GM21423 (cell line): Measurements from ENCODE around the gene MADCAM1.

Source experiments
- ATAC-seq: cut with Tn5 transposase; IDR thresholded peaks from one replicate; pipeline ENCODE4 v1.9.1; 2021; ENCODE audit warnings: mild to moderate bottlenecking, moderate library complexity; ENCODE audit not compliant: unreplicated experiment

Gene MADCAM1

DNA sequence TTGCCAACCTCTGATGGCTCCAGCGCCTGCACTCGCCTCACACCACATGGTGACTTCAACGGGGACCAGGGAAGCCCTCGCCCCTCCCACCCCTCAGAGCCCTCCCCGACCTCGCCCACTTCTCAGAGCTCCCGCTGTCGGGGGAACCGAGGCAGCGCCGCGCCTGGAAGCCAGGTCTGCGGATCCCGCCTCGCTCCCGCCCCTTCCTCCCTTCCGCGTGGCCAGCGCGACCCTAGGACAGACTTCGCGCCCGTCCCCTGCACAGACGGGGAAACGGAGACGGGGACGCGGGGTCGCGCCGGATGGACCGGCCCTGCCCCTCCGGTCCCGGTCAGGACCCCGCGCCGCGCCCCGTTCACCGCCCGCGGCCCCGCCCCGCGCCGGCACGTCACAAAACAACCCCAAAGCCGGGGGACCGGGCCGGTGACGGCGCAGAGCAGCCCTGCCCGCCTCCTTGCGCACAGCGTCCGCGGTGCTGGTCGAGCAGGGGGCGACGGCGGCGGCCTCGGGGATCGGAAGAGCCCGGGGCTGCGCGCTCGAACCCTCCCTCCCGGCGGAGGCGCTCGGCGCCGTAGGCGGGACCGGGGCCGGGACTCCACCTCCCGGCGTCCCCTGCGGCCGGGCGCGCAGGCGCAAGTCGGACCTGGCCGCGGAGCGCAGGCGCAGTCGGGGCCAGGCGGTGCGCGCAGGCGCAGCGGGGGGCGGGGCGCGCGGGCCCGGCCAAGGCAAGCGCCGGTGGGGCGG lies 34.9 kb downstream of the MADCAM1 start:
- ATAC-seq: peak; percentile 65

DNA sequence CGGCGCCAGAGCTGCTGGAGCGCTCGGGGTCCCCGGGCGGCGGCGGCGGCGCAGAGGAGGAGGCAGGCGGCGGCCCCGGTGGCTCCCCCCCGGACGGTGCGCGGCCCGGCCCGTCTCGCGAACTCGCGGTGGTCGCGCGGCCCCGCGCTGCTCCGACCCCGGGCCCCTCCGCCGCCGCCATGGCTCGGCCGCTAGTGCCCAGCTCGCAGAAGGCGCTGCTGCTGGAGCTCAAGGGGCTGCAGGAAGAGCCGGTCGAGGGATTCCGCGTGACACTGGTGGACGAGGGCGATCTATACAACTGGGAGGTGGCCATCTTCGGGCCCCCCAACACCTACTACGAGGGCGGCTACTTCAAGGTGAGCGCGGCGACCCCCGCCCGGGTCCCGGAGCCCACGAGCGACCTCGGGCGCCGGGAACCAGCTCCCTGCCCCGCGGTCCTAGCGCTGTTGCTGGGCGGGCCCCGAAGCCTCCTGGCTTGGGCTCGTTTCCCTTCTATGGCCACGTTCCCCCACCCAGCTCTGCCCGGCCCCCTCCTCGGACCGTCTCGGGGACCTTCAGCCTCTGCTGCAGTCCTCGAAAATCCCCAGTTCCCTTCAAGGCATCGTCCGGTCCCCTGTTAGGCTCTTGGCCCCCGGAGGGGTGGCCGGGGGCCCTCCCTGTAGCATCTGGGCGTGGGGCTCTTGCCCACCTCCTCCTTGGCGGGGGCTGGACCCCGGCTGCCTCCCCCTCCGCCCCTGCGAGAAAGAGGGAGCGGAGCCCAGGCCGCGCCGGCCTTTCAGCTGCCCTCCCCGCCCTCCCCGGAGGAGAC lies 35.7 kb downstream of the MADCAM1 start, which contains the start of gene CDC34:
Gene CDC34, plus strand, starts transcription at position 8 of the 808 bp plus-strand sequence. Its CDS starts 172 bp downstream, at position 180.
- no peak for ATAC-seq

DNA sequence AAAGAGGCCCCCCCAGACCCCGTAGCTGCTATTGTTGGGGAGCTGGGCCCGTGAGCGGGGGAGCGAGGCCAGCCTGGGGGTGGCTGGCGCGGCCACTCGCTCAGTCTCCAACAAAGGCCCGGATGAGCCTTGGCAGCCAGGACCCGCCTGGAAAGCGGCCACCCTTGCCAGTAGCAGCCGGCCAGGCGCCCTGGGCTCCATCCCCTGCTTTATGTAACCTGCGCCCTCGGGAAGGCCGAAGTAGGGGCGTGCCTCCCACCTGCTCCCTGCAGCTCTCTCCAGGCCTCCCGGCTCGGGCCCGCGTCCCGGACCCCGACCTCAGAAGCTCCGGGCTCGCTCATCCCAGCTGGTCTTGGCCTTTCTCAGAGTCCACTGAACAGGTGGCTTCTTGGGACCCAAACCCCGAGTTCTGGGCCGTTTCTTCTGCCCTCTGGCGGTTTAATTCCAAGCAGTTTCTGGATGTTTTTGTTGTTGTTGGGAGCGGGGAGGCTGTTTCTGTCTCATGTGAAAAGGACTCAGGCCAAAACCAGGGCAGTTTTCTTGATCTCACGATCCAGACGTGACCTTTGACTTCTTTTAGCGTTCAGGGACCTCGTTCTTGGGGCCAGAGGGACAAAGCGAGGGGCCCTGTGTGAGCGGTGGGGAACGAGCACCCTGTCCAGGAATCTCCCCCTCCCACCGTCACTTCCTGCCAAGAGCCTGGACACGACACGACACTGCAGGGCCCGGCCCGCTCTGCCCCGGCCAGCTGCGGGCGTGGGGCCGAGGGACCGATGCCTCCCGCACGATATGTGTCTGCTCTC lies 36.5 kb downstream of the MADCAM1 start:
- ATAC-seq: no peak

DNA sequence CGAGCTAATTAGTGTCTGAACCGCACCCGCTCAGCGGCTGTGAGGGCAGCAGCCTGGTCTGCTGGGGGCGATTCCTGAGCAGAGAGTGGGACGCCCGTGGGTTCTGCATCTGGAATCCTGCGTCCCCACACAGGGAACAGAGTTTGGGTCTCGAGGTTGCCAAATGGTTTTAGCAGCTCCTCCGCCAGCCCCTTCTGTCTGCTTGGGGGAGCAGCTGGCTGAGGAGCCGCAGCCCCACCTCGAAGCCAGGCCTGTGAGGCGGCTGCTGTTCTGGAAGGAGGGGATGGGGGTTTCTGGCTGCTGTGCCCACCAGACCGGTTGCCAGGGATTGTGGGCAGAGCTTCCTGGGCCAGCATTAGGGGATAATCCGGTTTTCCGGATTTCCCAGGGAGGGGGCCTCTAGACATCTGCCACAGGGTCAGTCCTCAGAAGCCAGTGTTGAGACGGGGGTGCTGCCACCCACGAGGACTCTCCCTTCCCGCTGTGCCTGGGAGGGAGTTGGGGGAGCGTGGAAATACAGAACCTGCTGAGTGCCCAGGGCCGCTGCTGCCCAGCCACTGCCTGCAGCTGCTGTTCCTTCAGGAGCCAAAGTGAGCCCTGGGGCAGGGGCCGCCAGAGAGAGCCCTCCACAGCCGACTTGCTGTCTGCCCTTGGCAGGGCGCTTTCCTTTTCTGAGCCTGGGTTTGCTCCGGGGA lies 37.2 kb downstream of the MADCAM1 start:
- ATAC-seq: no peak

DNA sequence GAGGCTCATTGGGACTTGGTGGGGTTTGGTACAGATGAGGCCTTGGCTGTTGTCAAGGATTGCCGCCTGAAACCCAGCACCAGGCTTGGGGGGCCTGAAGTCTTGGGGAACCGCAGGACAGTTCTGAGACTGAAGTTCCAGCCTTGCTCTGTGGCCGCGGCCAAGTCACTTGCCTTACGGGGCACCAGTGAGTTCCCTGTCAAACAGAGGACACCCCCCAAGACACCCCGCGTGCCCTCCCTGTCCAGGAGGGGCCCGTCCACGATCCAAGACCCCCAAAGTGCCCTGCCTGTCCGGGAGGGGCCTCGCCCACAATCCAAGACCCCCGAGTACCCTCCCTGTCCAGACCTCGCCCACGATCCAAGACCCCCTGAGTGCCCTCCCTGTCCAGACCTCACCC lies 37.8 kb downstream of the MADCAM1 start:
- no peak for ATAC-seq

DNA sequence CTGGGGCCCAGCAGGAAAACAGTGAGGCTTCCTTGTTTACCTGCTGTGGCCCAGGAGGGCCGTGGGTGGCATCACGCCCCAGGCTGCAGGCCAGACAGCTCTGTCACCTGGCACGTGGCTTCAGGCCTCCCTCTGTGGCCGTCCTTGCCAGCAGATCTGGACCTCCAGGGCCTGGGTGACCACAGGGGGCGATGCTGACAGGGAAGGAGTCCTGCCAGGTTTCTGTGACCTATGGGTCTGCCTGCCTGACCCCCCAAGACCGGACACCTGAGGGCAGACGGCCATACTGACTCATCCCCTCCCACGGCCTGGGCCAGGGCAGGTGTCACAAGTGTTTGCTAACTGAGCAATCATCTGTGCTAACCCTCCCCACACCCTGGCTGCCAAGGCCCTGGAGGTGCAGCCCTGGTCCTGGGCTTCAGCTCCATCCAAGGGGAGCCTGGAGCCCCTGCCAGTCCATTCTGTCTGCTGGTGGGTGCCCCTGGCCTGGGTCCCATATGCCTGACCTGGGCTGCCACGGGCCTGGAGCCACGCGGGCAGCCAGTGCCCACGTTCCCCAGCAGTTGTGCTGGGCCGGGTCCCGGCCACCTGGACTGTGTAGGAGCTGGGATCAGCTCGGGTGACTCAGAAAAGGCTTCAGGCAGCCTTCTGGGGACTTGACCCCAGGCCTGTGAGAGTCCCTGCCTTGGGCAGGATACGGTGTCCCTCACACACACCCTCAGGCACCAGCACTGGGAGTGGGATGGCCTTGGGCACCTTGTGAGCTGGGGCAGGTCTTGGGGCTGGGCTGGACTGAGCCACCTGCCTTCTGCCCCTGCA lies 38.9 kb downstream of the MADCAM1 start:
- ATAC-seq: no peak

DNA sequence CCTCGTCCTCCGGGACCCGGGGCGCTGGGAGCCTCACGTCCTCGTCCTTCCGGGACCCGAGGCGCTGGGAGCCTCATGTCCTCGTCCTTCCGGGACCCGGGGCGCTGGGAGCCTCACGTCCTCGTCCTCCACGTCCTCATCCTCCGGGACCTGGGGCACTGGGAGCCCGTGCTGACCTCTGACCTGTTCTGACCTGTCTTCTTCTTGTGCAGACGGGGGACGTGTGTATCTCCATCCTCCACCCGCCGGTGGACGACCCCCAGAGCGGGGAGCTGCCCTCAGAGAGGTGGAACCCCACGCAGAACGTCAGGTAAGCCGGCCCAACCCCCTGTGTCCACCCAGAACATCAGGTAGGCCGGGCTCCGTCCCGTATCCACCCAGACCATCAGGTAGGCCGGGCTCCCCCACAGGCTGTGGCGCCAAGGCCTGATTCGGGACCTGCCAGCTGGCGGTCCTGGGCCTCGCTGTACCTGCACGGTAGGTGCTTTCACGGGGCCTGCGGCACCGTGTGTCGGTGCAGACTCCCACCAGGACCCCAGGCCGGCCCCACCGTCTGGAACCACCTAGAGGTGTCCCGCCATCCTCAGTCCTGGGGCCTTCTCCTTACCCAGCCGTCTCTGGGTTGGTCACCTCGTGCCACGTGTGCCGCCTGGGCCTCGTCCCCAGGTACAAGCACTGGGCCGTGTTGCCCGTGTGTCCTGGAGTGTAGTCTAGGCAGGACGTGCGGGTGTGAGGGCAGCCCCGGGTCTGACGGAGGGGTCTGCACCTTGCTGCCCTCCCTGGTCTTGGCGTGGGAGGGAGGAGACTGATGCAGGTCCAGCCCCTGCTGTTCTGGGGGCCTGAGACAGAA lies 40.0 kb downstream of the MADCAM1 start:
- ATAC-seq: no peak

DNA sequence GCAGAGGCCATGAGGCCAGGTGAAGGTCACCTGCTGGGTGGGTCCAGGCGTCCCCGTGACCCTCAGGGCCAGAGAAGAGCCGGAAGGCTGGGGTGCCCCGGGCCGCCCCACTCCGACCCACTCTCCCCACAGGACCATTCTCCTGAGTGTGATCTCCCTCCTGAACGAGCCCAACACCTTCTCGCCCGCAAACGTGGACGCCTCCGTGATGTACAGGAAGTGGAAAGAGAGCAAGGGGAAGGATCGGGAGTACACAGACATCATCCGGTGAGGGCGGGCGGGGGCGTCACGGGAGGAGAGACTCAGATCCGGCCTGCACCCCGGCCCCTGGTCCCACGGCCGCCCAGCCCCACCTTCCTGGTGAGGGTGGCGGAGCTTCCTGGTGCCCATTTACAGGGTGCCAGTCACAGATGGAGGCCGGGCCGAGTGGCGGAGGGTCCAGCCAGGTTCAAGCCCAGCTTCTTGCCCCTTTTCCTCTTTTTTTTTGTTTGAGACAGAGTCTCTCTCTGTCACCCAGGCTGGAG lies 40.7 kb downstream of the MADCAM1 start:
- no peak for ATAC-seq

DNA sequence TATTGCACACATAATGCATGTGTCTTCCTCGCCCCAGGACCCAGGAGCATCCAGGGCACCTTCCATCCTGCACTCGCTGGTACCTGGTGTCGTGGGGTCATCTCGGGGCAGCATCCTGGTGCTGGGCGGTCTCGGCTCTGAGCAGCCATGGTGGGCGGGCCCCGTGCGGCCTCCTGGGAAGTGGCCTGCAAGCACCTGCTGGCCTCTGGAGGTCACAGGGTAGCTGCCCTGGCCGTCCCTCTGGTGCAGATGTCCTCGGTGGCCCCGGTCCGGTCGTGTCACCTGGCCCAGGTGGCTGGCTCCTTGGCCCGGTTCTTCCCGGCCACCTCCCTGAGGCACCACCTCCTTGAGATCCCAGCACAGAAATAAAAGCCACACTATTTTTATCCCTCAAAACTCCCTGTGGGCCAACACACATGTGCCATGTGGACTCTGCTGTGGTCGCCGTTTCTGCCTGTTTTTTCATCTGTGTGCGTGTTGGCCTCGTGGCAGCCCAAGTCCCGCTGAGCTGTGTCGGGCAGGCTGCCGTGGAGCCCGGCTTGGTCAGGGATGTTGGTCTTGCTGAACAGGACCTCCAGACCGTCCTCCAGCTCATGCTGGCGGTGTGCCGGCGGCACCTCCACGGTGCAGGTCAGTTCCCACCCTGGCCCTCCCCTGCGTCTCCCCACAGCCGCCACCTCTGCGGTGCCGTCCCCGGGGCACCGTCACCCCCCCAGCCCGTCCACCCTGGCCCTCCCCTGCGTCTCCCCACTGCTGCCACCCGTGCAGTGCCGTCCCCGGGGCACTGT lies 42.5 kb downstream of the MADCAM1 start:
- no peak for ATAC-seq

DNA sequence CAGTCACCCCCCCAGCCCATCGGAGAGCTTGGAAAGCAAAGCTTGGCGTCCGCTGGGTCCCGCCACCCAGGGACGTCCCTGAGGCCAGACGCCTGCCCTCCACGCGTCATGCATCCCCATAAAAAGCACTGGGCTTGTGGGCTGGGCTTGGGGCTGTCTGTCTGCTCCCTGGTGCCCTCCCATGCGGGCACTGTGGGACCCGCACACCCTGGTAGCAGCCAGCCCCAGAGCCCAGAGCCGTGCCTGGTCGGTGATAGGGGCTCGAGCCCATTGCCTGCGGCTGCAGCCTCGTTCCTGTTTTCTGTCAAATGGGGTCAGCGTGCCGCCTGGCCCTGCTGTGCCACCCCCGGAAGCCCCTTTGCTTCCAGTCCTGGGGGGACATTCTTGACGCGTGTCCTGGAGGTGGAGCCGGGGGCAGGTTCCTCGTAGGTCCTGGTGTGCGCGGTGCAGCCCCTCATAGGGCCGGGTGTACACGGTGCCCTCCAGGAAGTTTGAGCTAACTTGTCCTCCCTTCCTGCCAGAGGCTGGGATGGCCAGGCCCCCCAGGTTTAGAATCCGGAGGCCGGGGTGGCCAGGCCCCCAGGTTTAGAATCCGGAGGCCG lies 43.2 kb downstream of the MADCAM1 start:
- no peak for ATAC-seq

DNA sequence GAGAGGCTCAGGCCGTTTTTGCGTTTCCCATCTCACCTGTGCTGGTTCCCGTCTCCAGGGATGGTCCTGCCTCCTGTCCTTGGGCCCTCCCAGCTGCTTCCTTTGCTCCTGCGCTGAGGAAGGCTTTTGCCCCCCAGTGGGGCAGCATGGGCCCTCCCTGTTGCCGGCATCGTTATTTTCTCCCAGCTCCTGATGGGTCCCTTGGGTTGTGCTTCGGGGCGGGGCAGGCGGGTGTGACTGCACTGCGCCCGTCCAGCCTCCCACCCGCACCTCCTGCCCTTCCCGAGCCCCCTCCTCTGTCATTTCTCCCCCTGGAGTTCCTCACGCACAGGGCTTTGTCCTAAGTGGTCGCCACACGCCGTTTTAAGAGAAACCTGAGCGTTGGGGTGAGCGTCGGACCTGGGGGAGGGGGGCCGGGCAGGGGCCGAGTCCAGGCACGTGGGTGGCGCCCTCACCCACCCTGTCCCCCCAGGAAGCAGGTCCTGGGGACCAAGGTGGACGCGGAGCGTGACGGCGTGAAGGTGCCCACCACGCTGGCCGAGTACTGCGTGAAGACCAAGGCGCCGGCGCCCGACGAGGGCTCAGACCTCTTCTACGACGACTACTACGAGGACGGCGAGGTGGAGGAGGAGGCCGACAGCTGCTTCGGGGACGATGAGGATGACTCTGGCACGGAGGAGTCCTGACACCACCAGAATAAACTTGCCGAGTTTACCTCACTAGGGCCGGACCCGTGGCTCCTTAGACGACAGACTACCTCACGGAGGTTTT lies 44.8 kb downstream of the MADCAM1 start:
- ATAC-seq: no peak

DNA sequence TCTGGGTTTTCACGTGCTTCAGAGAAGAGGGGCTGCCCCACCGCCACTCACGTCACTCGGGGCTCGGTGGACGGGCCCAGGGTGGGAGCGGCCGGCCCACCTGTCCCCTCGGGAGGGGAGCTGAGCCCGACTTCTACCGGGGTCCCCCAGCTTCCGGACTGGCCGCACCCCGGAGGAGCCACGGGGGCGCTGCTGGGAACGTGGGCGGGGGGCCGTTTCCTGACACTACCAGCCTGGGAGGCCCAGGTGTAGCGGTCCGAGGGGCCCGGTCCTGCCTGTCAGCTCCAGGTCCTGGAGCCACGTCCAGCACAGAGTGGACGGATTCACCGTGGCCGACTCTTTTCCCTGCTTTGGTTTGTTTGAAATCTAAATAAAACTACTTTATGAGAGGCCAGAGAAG lies 45.4 kb downstream of the MADCAM1 start:
- no peak for ATAC-seq

DNA sequence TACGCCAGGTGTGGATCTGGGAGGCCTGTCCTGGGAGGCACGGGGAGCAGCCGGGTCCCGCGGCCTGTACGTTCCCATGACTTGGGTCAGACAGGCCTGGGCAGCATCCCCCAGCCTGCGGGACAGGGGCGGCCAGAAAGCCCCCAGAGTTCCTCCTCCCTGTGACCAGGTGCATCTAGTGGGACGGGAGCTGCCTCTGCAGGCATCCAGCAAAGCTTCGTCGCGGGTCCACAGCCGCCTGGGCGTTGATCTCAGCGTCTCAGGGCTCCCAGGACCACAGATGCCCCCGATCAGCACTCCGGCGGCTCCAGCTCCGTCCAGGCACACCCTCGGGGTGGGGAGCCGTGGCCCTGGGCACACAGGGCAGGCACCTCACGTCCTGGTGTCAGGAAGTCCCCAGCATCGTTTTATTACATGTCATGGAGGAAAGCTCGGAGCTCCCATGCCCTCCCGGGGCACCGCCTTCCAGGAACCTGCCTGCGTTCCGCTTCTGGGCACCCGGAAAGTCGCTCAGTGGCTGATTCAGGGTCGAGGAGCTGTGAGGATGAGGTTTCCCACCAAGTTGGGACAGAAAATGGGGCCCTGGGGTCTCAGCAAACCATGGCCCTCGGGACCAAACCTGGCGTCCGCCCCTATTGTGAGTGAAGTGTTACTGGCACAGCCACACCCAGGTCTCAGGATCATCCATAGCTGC lies 46.0 kb downstream of the MADCAM1 start:
- no peak for ATAC-seq

DNA sequence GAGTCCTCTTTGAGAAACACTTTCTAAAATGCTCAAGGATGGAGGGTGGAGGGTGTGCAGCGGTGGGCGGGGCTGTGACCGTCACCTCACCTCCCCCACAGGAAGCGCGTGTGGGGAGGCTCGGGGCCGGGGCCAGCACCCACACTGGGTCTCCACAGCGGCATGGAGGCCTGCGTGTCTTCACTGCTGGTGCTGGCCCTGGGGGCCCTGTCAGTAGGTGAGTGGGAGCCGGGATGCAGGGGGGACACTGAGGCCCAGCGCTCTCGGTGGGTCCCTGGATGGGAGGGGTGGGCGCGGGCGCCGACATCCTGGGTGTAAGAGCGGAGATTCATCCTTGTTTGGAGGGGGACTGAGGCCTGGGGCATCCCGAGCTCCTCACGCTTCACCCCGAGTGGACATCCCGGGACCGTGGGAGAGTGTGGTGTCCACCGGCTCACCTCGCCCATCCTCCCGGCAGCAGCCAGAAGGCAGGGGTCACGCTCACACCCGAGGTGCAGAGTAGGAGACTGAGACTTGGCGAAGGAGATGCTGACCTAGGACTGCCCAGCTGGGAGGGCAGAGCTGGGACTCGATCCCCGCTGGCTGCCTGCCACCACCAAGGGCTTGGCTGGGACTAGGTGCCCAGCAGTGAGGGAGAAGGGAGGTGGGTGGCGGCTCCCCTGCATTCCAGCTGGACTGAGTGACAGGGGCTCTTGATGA lies 47.8 kb downstream of the MADCAM1 start, which contains the start of gene GZMM:
Gene GZMM, plus strand, starts transcription at position 144 of the 699 bp plus-strand sequence. Its CDS starts 19 bp downstream, at position 163.
- ATAC-seq: no peak

DNA sequence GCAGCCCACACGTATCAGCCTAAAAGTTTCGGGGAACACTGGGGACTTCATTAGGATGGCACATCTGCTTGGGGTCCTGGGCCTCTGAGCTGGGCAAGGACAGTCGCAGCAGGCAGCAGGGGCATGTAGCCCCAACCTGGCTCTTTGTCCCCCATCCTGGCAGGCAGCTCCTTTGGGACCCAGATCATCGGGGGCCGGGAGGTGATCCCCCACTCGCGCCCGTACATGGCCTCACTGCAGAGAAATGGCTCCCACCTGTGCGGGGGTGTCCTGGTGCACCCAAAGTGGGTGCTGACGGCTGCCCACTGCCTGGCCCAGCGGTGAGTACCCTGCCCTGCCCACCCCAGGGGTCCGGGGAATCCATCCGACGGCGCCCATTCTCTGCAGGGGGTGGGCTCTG lies 50.8 kb downstream of the MADCAM1 start:
- no peak for ATAC-seq
